Neural progenitor cell (in vitro differentiated cells): Measurements from ENCODE around the gene TMEM101. TPM values are rescaled to one million over a fixed set of nuclear protein-coding genes. Genes with fewer than 3 reads are reported as not detected.
"Not testable (repeated sequence)": the region's sequence is repeated elsewhere in the genome, so short reads cannot be mapped to it uniquely, and the experiment has no call there.

ENCODE experiments used
- DNase-seq: peaks from one replicate; pipeline ENCODE4 v3.0.0-alpha.2; 2016; ENCODE audit warnings: low spot score
- H2AFZ ChIP-seq: fragments of 200-600 bp; sonication (generic); replicated peaks from 2 replicates; pipeline ENCODE4 v1.6.1; 2016; ENCODE audit warnings: antibody characterized with exemption
- H3F3A ChIP-seq: fragments of 200-600 bp; sonication (generic); 2 replicates; pipeline ENCODE4 v1.6.1; 2016; ENCODE audit warnings: antibody characterized with exemption, low read depth
- H3K27ac ChIP-seq: fragments of 200-600 bp; sonication (generic); 2 replicates; pipeline ENCODE4 v1.5.1; 2016; ENCODE audit warnings: mild to moderate bottlenecking
- H3K27me3 ChIP-seq: fragments of 200-600 bp; sonication (generic); 2 replicates; pipeline ENCODE4 v1.6.1; 2016; ENCODE audit warnings: mild to moderate bottlenecking, moderate library complexity
- H3K36me3 ChIP-seq: fragments of 200-600 bp; sonication (generic); 2 replicates; pipeline ENCODE4 v1.5.1; 2016
- H3K4me1 ChIP-seq: fragments of 200-600 bp; sonication (generic); 2 replicates; pipeline ENCODE4 v1.6.1; 2016; ENCODE audit warnings: mixed run types
- H3K4me2 ChIP-seq: fragments of 200-600 bp; sonication (generic); 2 replicates; pipeline ENCODE4 v1.6.1; 2016
- H3K4me3 ChIP-seq: fragments of 200-600 bp; sonication (generic); 2 replicates; pipeline ENCODE4 v1.5.1; 2016
- H3K79me2 ChIP-seq: fragments of 200-600 bp; sonication (generic); 2 replicates; pipeline ENCODE4 v1.6.1; 2016; ENCODE audit warnings: low read depth
- H3K9ac ChIP-seq: fragments of 200-600 bp; sonication (generic); 2 replicates; pipeline ENCODE4 v1.6.1; 2016
- H3K9me3 ChIP-seq: fragments of 200-600 bp; sonication (generic); 2 replicates; pipeline ENCODE4 v1.5.1; 2016; ENCODE audit warnings: low read depth
- H4K20me1 ChIP-seq: fragments of 200-600 bp; sonication (generic); 2 replicates; pipeline ENCODE4 v1.6.1; 2016; ENCODE audit warnings: low read depth
- H3K27ac Mint-ChIP-seq: 3 replicates; pipeline ENCODE4 v1.8.0; 2021; ENCODE audit warnings: mixed read lengths
- H3K27me3 Mint-ChIP-seq: 2 replicates; pipeline ENCODE4 v1.8.0; 2022; ENCODE audit warnings: low read depth, mild to moderate bottlenecking, inconsistent platforms, moderate library complexity, mixed read lengths; ENCODE audit not compliant: insufficient read depth
- H3K36me3 Mint-ChIP-seq: 3 replicates; pipeline ENCODE4 v1.8.0; 2021; ENCODE audit warnings: mixed read lengths
- H3K4me1 Mint-ChIP-seq: 3 replicates; pipeline ENCODE4 v1.8.0; 2021; ENCODE audit warnings: mixed read lengths
- H3K4me3 Mint-ChIP-seq: 3 replicates; pipeline ENCODE4 v1.8.0; 2021; ENCODE audit warnings: mild to moderate bottlenecking, moderate library complexity, mixed read lengths
- H3K9me3 Mint-ChIP-seq: 3 replicates; pipeline ENCODE4 v1.8.0; 2020; ENCODE audit warnings: mixed read lengths
- CTCF ChIP-seq: fragments of 200-600 bp; sonication (generic); IDR thresholded peaks from 2 replicates; pipeline ENCODE4 v1.5.1; 2017; ENCODE audit warnings: antibody characterized with exemption, mild to moderate bottlenecking
- EZH2 ChIP-seq: fragments of 200-600 bp; sonication (generic); IDR thresholded peaks from 2 replicates; pipeline ENCODE4 v1.6.1; 2017; ENCODE audit warnings: antibody characterized with exemption, mild to moderate bottlenecking, moderate library complexity
- EZH2phosphoT487 ChIP-seq: fragments of 200-600 bp; sonication (generic); IDR thresholded peaks from 2 replicates; pipeline ENCODE4 v1.6.1; 2017; ENCODE audit warnings: antibody characterized with exemption
- total RNA-seq: library from RNA; depleted of rRNA; stranded (reverse); fragments of >200 nt; gene quantifications from 2 replicates; pipeline ENCODE4 v1.2.3, GENCODE V29; 2015; ENCODE audit warnings: low replicate concordance

Gene TMEM101
- total RNA-seq, 1 donor from 2014 or later = 33.8 TPM

GRCh38 chr17:44037471-44037870 is 22.7 kb upstream of the TMEM101 start:
- H3K4me1 Mint-ChIP-seq = peaks cover 6% of the 10 kb centered on the region
- Histone ChIP-seq H3K79me2 (peaks cover 37% of the 10 kb centered on the region), H3K4me2 (no peak overlapping the region), H2AFZ (no peak overlapping the region), H3K9ac (no peak overlapping the region), H3K4me3 (no peak overlapping the region), H3K27me3 (no peaks in the 10 kb centered on the region), H3K27ac (no peak overlapping the region), H3K9me3 (no peaks in the 10 kb centered on the region), H3K36me3 (peaks cover 4% of the 10 kb centered on the region), H4K20me1 (peaks cover 35% of the 10 kb centered on the region), H3F3A (peaks cover 3% of the 10 kb centered on the region), H3K4me1 (no peaks in the 10 kb centered on the region)
- no peak for DNase-seq
- H3K4me3 Mint-ChIP-seq = no peak overlapping the region
- H3K27me3 Mint-ChIP-seq = no peaks in the 10 kb centered on the region
- no peaks in the 10 kb centered on the region for H3K9me3 Mint-ChIP-seq
- no peak overlapping the region for H3K27ac Mint-ChIP-seq
- H3K36me3 Mint-ChIP-seq = peaks cover 31% of the 10 kb centered on the region
- TF ChIP-seq CTCF = no peak
- no peak for TF ChIP-seq EZH2phosphoT487
- TF ChIP-seq EZH2 = no peak

- H3K4me3 Mint-ChIP-seq, H3K79me2 ChIP-seq, H3K27me3 ChIP-seq, H3K27me3 Mint-ChIP-seq, H3K27ac ChIP-seq, H3K4me1 ChIP-seq, H3K9me3 Mint-ChIP-seq, H3K27ac Mint-ChIP-seq, H3K4me2 ChIP-seq, H3F3A ChIP-seq, H3K4me3 ChIP-seq, H4K20me1 ChIP-seq, H2AFZ ChIP-seq, H3K36me3 ChIP-seq, H3K9ac ChIP-seq, H3K9me3 ChIP-seq, H3K4me1 Mint-ChIP-seq, DNase-seq: not testable (repeated sequence)
- H3K36me3 Mint-ChIP-seq = peaks cover 32% of the 10 kb centered on the region
These were observed 19.9 kb upstream of the TMEM101 start for GRCh38 chr17:44034688-44035087.

- Mint-ChIP-seq H3K27ac (no peak overlapping the region), H3K36me3 (peaks cover 34% of the 10 kb centered on the region), H3K4me3 (no peak overlapping the region), H3K27me3 (no peaks in the 10 kb centered on the region), H3K9me3 (no peaks in the 10 kb centered on the region), H3K4me1 (no peaks in the 10 kb centered on the region)
- Histone ChIP-seq H3K4me3 (no peak overlapping the region), H3K27ac (no peak overlapping the region), H3K79me2 (peaks cover 4% of the 10 kb centered on the region), H3K36me3 (peaks cover 4% of the 10 kb centered on the region), H3K4me1 (no peaks in the 10 kb centered on the region), H3K9me3 (no peaks in the 10 kb centered on the region), H2AFZ (no peak overlapping the region), H3F3A (peaks cover 4% of the 10 kb centered on the region), H4K20me1 (peaks cover 6% of the 10 kb centered on the region), H3K9ac (no peak overlapping the region), H3K4me2 (no peak overlapping the region), H3K27me3 (no peaks in the 10 kb centered on the region)
- no peak for TF ChIP-seq EZH2
- no peak for TF ChIP-seq CTCF
- no peak for TF ChIP-seq EZH2phosphoT487
- DNase-seq = no peak
These were observed 19.2 kb upstream of the TMEM101 start for GRCh38 chr17:44033861-44034408.

GRCh38 chr17:44030482-44030881 is 15.7 kb upstream of the TMEM101 start:
- TF ChIP-seq CTCF = no peak
- no peak for TF ChIP-seq EZH2
- TF ChIP-seq EZH2phosphoT487 = no peak
- H3K27ac Mint-ChIP-seq = no peak overlapping the region
- peaks cover 34% of the 10 kb centered on the region for H3K36me3 Mint-ChIP-seq
- Histone ChIP-seq H3K36me3 (peaks cover 4% of the 10 kb centered on the region), H4K20me1 (no peaks in the 10 kb centered on the region), H3K4me1 (no peaks in the 10 kb centered on the region), H3K4me3 (no peak overlapping the region), H3K4me2 (no peak overlapping the region), H3K9me3 (no peaks in the 10 kb centered on the region), H3K27ac (no peak overlapping the region), H3F3A (peaks cover 4% of the 10 kb centered on the region), H3K9ac (no peak overlapping the region), H3K79me2 (no peaks in the 10 kb centered on the region), H3K27me3 (no peaks in the 10 kb centered on the region), H2AFZ (no peak overlapping the region)
- H3K4me1 Mint-ChIP-seq = no peaks in the 10 kb centered on the region
- DNase-seq = no peak
- no peak overlapping the region for H3K4me3 Mint-ChIP-seq
- H3K9me3 Mint-ChIP-seq = no peaks in the 10 kb centered on the region
- H3K27me3 Mint-ChIP-seq = no peaks in the 10 kb centered on the region
